ENCODE data around the gene ST6GAL2. TPM values are rescaled to one million over a fixed set of nuclear protein-coding genes. Genes with fewer than 3 reads are reported as not detected.

ST6GAL2 gene
- total RNA-seq, 1 experiment from 2014 or later: not detected

DNA sequence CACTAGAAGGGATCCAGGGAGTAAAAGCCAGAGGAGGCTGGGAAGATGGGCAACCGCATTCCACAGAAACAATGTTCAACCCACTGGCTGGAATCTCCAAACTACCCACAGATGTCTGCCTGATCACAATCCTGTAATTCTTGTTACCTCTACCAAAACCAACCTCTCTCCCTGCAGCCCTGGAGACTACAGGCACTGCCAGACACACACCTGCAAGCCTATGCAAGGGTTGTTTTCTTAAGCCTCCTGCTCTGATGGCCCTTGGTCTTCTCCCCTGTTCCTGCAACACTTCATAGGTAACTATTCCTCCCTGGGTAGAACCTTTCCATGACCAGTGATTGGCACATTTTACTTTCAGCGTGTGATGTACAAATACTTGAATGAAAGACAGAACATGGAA, 21.9 kb downstream of the ST6GAL2 start:
- DNase-seq (ENCODE audit: low read depth): no peak

DNA sequence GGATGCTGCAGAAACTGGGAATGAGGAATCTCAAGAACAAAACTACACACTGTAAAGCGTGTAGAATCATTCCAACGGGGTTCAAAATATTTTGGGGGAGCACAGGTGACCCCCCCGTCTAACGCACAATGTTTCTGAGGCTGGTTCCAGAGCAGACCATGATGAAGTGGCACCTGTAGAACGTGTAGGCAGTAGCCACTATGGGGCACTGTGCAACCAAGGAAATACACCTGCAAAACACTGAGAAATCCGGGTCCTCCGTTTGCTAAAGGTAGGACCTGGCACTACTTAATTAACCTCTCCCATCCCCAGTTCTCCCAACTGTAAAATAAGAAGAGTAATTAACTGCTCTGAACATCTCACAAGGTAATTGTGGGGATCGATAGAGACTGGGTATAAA, 22.6 kb downstream of the ST6GAL2 start:
- no peak for DNase-seq (ENCODE audit: low read depth)

DNA sequence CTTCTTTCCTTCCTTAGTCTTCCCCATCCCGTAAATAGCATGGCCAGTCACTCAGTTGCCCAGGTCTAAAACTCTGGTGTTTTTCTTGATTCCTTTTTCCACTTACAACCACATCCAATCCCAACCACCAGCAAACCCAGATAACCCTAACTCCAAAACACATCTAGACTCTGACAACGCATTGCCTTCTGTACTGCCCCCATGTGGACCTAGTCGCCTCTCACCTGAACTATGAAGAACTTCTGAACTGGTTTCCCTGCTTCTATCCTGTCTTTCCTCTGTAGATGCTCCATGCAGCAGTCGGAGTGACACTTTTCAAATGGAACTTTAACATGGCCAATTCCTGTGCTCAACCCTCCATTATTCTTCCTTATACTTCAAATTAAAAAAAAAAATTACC, 26.5 kb downstream of the ST6GAL2 start:
- DNase-seq (ENCODE audit: low read depth): no peak

DNA sequence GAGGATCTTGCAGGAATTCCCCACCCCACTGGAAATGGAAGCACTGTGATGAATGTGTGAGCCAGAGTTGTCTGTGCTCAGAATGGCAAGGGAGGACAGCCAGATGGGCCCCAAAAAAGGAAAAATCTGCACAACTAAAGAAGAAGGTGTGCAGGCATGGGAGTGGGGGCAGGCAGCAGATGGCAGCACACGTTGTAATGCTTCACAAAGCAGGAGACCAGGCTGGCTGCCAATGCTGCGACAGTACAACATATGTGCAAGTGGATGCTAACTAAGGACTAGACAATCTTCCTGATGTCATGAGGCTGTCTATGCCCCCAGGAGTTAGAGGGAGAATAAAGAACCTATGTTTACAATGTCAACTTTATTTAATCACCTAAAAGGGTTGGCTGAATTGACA, 27.2 kb downstream of the ST6GAL2 start:
- DNase-seq (ENCODE audit: low read depth): no peak

DNA sequence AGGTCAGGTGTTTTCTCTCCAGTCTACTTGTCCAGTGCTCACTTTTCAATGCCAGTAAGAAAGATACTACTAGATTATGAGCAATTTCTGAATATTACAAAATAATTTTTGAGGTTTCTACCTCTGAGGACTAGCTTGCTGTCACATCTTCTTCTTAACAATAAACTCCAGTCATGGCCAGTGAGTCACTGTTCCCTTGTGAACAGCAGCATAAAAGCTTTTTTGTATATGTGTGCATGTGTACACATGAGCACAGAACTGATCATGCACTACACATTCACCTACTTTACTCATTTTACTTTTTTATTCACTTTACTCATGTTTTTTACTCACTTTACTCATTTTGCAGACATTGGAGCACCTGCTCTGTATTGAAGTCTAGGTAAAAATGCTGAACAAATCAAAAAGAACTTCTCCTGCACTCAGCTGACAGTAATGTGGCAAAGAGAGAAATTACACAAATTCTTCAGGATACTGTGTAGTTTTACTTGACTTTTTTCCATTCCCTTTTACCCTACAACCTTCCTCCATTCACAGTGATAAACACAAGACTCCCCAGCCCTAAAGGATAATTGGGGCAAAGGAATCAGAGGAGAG, 28.0 kb downstream of the ST6GAL2 start:
- DNase-seq (ENCODE audit: low read depth): no peak

DNA sequence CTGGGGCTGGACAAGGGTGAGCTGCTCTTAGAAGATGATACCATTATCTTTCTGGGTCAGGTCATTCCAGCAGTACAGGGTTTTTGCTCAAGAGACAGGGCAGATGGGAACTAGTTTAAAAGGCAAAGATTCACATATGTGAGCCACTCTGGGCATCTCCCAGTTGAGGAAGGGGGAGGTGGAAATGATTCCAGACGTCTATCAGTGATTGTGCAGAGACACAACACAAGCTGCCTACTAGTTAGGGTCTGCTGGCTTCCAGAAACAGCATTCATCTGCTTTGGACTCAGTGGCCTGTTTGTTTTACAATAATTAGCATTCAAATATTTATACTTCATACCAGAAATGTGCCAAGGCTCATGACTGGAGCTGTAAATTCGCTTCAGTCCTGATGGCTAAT, 32.3 kb downstream of the ST6GAL2 start:
- no peak for DNase-seq (ENCODE audit: low read depth)

DNA sequence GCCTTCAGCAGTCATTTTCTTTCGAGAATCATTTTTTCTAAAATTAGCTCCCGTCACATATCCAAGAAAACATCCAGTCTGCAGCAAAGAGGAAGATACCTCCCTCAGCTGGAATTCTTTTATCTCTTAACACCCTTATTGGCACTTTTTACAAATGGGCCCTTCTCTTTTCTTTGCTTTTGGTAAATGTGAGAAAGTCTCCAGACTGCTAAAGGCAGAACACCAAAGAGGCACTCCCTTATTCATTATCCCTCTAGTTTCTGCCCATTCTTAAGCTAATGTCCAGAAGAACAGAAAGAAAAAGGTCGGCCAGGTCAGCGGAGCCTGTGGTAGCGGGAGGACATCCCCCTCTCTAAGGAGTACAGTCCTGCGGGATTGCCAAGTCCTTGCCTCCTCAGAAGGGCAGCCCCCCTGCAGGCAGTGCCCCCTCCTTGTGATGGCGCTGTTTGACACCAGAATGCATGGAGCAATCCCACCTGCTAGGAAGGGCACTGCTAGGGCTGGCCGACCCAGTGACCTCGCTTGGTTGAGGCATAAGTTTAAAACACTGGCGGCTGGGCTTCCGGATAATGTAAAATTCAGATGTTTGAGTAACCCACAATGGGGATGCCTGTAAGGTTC, 34.0 kb downstream of the ST6GAL2 start:
- no peak for DNase-seq (ENCODE audit: low read depth)

DNA sequence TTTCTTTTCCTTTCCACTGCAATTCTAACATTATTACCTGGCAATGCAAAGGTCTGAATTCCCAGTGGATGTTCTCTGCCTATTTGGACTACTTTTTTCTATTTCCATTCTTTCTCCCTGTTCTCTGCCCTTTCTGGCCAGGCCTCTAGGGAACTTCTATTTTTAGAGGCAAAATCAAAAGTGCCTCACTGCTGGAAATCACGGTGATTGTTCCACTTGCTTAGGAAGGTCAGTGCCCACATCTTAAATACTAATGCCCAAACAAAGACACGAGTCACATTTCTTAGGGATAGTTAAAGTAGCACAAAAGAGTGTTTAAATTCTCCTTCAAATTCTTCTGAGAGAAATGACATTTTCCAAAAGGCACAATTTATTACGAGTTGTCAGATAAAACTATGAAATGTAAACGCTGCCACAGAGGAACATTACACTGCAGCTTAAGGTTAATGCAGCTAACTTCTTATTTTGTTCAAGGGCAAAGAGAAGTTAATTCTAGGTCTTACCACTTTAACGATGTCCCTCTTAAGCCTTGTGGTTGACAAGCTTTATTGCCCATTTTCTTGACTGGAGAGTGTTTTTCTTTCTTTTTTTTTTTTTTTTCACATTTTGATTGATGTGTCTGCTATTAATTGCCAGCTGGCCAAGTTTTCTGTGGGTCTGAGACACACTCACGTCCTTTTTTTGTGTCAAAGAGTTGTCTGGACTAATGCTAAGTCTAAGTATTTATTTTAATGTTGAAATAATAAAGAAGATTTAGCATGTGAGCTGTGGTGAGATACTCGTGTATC, 34.7 kb downstream of the ST6GAL2 start:
- DNase-seq (ENCODE audit: low read depth): no peak

DNA sequence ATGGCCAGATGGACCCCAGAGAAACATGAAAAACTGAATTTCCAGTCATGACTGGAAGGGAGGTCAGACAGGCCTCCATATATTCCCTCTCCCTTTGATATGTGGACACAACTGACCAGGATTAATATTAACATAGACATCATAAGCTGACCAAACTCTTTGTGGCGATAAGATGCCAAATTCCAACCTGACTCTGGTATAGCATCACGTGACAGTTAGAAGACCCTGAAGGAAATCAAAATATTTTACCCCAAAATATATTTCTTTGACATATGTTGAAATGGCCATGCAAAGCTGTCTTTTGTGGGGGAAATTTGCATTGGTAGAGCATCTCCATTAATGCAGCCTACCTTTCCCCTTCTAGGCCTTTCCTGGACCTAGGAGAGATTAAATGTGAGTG, 36.7 kb downstream of the ST6GAL2 start:
- DNase-seq (ENCODE audit: low read depth): no peak

DNA sequence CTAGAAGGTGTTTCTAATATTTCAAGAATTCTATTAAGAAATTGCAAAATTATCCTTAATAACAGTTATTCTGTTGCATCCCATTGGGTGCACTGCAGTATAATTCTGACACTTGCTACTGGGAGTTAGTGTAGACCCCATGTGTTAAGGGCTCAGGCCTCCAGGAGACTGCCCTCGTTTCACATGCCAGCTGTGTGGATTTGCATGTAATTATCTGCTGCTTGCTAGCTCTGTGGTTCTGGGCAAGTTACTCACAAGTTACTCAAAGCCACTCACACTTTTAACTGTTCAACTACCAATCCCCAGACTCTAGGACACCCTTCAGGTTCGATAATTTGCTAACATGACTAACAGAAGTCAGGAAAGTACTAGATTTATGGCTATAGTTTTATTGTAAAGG, 38.6 kb downstream of the ST6GAL2 start:
- DNase-seq (ENCODE audit: low read depth): no peak

DNA sequence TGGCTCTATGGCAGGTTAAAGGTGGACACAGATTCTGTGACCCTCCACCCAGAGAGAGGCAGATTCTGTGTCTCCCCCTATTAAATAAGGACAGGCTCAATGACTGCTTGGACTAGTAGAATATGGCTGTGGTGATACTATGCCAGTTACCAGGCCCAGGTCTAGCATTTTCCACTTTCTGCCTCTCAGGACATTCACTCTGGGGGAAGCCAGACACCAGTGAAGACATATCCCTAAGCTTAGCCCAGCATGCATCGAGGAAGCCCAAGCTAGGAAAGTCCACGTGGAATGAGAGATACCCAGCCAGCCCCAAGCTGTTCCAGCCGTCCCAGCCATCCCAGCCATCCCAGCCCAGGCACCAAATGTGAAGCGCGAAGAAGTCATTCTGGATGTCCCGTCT, 40.3 kb downstream of the ST6GAL2 start:
- no peak for DNase-seq (ENCODE audit: low read depth)

DNA sequence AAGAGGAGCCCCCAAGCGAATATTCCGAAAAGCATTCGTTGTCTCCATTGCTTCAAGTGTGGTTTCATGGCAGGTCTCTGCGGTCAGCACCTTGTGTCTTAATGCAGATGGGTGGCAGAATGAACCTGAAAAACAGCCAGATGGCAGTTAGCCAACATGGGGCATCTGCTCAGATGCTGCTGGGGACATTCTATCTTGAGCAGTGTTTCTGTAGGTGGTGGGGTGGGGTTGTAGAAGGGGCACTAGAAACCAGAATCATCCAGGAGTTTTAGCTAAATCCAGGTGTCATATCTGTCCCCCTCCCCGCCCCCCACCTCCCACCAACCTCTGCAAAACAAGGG, 42.1 kb downstream of the ST6GAL2 start:
- no peak for DNase-seq (ENCODE audit: low read depth)

DNA sequence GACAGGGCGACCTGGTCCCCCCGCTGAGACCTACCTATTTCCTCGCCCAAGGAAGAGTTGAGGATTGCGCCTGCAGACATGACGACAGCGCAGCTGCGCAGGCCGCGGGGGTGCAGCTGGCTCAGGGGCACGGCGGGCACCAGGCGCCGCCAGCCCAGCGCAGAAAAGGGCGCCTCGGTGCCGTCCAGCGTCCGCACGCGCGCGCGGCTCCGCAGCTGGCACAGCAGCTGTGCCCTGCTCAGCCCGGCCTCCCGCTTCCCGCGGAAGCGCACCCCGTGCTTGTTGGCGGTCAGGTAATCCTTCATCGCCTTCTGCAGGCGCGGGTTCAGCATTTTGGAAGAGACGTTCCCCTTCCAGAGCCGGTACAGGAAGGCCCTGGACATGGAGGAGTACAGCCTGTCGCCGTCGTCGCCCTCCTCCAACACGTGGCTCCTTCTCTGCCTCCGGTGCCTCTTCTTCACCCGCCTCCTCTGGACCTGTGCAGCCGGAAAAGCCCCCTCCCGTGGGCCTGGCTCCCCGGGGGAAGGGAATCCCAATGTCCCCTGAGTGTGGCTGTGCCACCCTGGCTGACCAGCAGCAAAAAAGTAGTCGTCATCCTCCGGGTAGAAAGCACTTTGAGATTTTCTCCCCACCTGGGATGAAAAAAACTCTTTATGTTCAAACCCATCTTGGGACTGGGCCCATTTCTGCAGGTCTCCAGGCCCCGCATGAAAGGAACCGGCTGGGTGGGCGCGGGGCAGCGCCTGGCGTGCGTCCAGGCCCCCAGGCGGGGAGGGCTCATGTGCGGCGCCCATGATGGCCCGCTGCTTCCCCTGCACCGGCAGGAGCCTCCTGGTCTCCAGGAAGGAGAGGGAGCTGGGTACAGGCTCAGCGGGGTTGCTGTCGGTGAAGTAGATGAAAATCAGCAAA, 42.7 kb downstream of the ST6GAL2 start:
- DNase-seq (ENCODE audit: low read depth): no peak

DNA sequence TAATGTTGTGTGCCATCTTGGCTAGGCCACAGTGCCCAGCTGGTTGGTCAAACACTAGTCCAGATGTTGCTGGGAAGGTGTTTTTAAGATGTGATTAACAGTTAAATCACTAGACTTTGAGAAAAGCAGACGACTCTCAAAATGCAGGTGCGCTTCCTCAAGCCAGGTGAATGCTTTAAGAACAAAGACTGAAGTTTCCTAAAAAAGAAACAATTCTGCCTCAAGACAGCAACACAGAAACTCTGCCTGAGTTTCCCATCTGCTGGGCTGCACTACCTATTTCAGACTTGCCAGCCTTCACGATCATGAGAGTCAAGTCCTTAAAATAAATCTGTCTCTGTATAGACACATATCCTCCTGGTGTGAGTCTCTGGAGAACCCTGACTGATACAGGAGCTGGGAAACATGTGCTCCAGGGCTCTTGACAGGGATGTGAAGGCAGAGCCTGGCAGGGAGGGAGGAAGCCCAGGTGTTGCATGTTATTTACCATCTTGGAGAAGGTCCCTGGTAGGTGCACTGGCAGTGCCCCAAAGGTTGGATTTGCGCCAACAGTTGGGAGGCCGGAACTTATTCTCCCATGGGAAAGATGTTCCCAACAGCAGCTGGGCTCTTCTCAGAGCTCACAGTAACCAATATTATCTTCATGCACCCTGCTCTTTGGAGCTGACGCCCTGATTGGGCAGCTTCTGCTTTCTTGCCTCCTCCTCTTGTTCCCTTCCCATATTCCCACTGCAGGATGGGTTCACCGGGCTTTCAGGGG, 43.9 kb downstream of the ST6GAL2 start:
- DNase-seq (ENCODE audit: low read depth): no peak

DNA sequence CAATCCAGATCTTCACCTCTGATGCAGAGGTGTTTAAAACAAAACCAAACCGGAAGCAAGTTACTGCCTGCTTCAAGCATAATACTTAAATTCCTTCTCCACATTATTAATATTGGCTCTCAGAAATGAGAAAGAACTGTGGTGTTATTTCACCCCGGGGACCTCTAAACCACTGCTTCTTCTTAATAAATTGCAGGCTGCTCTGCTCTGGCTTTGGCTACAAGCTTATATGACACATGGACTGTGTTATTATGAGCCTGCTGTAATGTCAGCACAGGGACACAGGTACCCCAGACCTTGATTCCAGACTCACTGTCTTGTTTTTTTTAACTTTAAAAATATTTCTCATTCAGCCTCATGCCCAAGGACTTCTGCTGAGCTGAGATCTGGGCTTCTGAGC, 45.1 kb downstream of the ST6GAL2 start:
- no peak for DNase-seq (ENCODE audit: low read depth)

DNA sequence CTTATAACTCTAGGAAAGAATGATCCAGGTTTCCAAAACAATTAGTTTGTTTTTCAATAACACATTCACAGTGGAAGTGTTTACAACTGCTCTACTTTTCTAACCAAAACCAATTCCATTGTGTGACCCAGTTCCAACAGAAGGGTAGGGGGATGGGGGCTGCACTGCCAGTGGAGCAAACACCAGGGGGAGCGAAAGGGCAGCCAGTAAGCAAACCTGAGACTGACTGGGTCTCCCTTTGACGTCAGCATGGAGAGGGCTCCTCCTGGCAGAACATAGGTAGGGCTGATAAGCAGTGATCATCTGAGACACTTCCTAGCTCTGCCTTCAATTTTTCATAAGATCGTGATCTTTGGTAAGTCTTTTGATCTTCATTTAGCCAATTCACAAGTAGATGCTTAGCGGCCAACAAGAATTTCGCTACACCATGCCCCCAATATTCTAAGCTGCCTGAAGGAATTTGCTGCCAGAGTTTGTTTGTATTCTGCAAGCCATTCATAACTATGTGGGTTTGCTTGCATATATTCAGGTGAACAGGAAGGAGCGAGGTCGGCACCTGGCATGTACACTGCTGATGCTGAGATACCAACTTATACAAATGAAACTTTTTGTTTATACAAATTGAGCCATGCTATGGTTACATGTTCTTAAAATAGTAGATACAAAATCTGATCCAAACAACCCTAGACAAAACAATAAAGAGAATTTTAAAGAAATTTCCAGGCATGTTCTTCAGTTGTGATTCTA, 45.9 kb downstream of the ST6GAL2 start:
- DNase-seq (ENCODE audit: low read depth): no peak

DNA sequence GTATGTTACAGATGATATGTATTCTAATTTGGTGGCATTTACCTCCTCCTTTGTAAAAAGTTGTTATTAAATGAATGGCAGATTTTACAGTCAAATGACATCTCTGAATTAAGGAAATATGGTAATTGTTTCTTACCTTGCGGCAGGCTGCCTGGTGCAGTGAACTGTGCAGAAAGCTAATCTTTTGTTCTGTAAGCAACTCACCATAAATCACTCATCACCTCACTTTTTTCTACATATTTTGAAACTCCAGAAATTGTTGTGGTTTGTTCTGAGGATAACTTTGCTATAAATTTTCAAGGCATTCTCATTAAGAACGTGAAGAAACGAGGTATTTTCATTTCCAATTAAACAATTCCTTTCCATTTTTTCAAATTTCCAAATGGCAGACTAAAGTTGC, 52.7 kb downstream of the ST6GAL2 start:
- DNase-seq (ENCODE audit: low read depth): no peak

DNA sequence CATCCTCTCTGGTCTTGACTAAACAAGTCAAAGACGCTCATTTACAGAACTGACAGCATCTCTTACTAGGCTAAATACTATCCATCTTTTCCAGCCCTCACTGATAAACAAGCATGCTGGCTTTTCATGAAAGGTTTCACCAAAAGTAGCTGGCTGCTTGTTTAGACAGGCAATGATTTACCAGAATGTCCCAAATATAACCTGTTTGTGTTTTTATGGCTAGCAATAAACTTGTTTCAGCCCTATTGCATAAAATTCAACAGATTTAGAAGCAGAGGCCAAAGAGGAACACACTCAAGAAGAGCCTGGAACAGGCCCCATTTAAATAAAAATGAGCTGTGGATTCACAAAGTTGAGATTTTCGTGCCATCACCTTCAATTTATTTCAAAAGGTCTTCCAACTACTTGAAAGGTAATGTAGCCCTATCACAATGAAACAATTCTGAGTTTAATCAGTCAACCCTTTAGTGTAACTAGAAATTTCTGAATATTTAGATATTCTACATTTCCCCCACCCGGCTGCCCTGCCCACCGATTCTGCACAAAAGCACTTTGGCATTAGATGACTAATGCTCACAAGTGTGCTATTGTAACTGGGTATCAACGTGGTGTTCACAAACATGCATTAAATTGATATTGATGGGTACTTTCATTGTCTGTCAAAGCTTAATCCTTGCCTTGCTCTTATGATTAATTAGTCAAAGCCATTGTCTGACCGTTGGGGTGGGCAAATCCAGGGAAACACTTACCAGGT, 54.0 kb downstream of the ST6GAL2 start:
- DNase-seq (ENCODE audit: low read depth): no peak

DNA sequence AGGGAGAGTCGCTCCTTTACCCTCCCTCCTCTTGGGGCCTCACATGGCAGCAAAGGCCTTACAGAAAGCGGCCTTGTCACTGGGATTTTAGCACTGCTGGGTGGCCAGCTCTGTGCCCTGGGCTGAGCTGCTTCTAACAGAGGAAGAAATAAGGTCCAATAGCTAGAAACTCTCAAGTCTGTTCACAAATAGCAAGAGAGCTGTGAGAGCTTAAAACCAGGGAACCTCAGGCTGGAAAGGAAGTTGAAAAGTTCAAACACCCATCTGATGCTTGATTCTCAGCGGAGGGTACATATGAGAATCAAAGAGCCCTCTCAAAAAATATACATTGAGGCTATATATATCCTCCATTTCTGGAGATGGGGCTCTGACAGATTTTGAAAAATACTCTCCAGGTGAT, 54.7 kb downstream of the ST6GAL2 start:
- DNase-seq (ENCODE audit: low read depth): no peak

DNA sequence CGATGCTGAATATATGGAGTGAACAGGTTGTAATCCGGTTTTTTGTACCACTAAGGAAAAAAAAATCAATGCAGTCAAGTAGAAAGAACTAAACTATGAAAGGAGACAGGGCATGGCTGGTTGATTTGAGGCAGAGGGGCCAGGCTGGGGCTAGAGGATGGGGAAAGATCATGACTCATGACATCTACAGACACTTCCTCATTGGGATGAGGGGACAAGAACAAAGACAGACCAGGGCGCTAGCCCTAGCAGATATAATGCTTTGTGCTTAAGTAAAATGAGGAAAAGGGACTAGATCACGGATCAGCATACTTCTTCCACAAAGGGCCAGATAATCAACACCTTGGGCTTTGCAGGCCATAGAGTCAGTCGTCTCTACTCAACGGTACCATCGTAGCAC, 55.8 kb downstream of the ST6GAL2 start:
- DNase-seq (ENCODE audit: low read depth): no peak

Measured in LHCN-M2 (cell line).